HepG2 (cell line): ENCODE measurements around the gene SNED1. TPM values are rescaled to one million over a fixed set of nuclear protein-coding genes. Genes with fewer than 3 reads are reported as not detected.

Experiments used
- GLMP ChIP-seq: sonication (generic); formaldehyde crosslinking; IDR thresholded peaks from 2 replicates; pipeline ENCODE4 v1.9.0; 2021; ENCODE audit warnings: missing genetic modification reagents, mild to moderate bottlenecking, borderline replicate concordance
- KLF16 ChIP-seq, 2 experiments: sonication (generic) in 1 of 2; formaldehyde crosslinking in 1 of 2; IDR thresholded peaks; 2 replicates each; pipeline versions ENCODE4 v1.6.1 to v1.8.0; 2016 to 2023; ENCODE audit warnings: missing genetic modification reagents in 2 of 2, missing compliant biosample characterization in 1 of 2
- MED13 ChIP-seq: sonication (generic); formaldehyde crosslinking; IDR thresholded peaks from 2 replicates; pipeline ENCODE4 v1.5.0; 2020; ENCODE audit warnings: missing genetic modification reagents
- NKX3-1 ChIP-seq: sonication (generic); formaldehyde crosslinking; IDR thresholded peaks from 2 replicates; pipeline ENCODE4 v1.5.0; 2020; ENCODE audit warnings: missing genetic modification reagents
- SETDB1 ChIP-seq: sonication (generic); formaldehyde crosslinking; IDR thresholded peaks from 2 replicates; pipeline ENCODE4 v1.5.1; 2020; ENCODE audit warnings: missing genetic modification reagents, mild to moderate bottlenecking, borderline replicate concordance
- SMC3 ChIP-seq: IDR thresholded peaks from 2 replicates; pipeline ENCODE4 v1.6.1; 2011; ENCODE audit warnings: low read length, improper control_type of control experiment
- SNAPC2 ChIP-seq: sonication (generic); formaldehyde crosslinking; IDR thresholded peaks from 2 replicates; pipeline ENCODE4 v1.8.1; 2022; ENCODE audit warnings: mild to moderate bottlenecking, missing genetic modification reagents
- XRCC5 ChIP-seq: fragments of 200-400 bp; formaldehyde crosslinking; optimal IDR thresholded peaks from 2 replicates; pipeline ENCODE3; 2017; ENCODE audit warnings: mild to moderate bottlenecking, low read length
- ZBTB25 ChIP-seq: IDR thresholded peaks from 2 replicates; pipeline ENCODE4 v1.6.1; 2018; ENCODE audit warnings: missing genetic modification reagents
- ZBTB38 ChIP-seq: sonication (generic); formaldehyde crosslinking; IDR thresholded peaks from 2 replicates; pipeline ENCODE4 v1.5.1; 2020; ENCODE audit warnings: mild to moderate bottlenecking, missing genetic modification reagents
- ZKSCAN1 ChIP-seq: fragments of 150-350 bp; IDR thresholded peaks from 2 replicates; pipeline ENCODE4 v1.6.1; 2014; ENCODE audit warnings: low read length
- ZNF263 ChIP-seq: sonication (generic); formaldehyde crosslinking; IDR thresholded peaks from 2 replicates; pipeline ENCODE4 v1.4.0; 2020; ENCODE audit warnings: missing genetic modification reagents
- ZNF468 ChIP-seq: sonication (generic); formaldehyde crosslinking; IDR thresholded peaks from 2 replicates; pipeline ENCODE4 v1.8.0; 2022; ENCODE audit warnings: mild to moderate bottlenecking, moderate library complexity, missing genetic modification reagents
- ZNF501 ChIP-seq: sonication (generic); formaldehyde crosslinking; IDR thresholded peaks from 2 replicates; pipeline ENCODE4 v1.5.1; 2020; ENCODE audit warnings: mild to moderate bottlenecking, moderate library complexity, missing genetic modification reagents
- ZNF598 ChIP-seq: sonication (generic); formaldehyde crosslinking; IDR thresholded peaks from 2 replicates; pipeline ENCODE4 v1.5.1; 2020; ENCODE audit warnings: mild to moderate bottlenecking, missing genetic modification reagents, borderline replicate concordance
- ZNF619 ChIP-seq: sonication (generic); formaldehyde crosslinking; IDR thresholded peaks from 2 replicates; pipeline ENCODE4 v1.4.0; 2020; ENCODE audit warnings: mild to moderate bottlenecking, missing genetic modification reagents
- ZNF687 ChIP-seq: sonication (generic); formaldehyde crosslinking; IDR thresholded peaks from 2 replicates; pipeline ENCODE4 v1.5.1; 2020; ENCODE audit warnings: mild to moderate bottlenecking, missing genetic modification reagents, moderate library complexity
- ZNF816 ChIP-seq: sonication (generic); formaldehyde crosslinking; IDR thresholded peaks from 2 replicates; pipeline ENCODE4 v1.8.0; 2022; ENCODE audit warnings: missing genetic modification reagents, mild to moderate bottlenecking, borderline replicate concordance
- ZNF883 ChIP-seq: sonication (generic); formaldehyde crosslinking; IDR thresholded peaks from 2 replicates; pipeline ENCODE4 v1.5.1; 2020; ENCODE audit warnings: mild to moderate bottlenecking, missing genetic modification reagents; ENCODE audit errors: not compliant biosample characterization
- polyA plus RNA-seq, 8 experiments: library from polyadenylated mRNA; depleted of rRNA in 3 of 8; stranded (reverse) in 7 of 8; unstranded in 1 of 8; fragments of >200 nt; fragmentation: Illumina TruSeq in 4 of 8; extraction: Trizol in 4 of 8; gene quantifications; 2 replicates each; pipeline versions ENCODE4 v1.2.1 to v1.2.3, GENCODE V29; 2011 to 2016; ENCODE audit warnings: low read depth in 4 of 8, missing spikeins in 1 of 8, mixed read lengths in 1 of 8; ENCODE audit not compliant: insufficient read depth in 1 of 8
- total RNA-seq, 5 experiments: library from RNA; depleted of rRNA; stranded (reverse); fragments of >200 nt; fragmentation: Illumina TruSeq; extraction: Trizol; gene quantifications; 2 replicates each; pipeline ENCODE4 v1.2.3, GENCODE V29; 2016; ENCODE audit warnings: low read depth in 1 of 5
- TF ChIP-seq, protein P1 (sequence below): sonication (generic); formaldehyde crosslinking; IDR thresholded peaks from 2 replicates; pipeline ENCODE4 v1.4.0; 2020; ENCODE audit warnings: mild to moderate bottlenecking, missing genetic modification reagents

SNED1 gene
- total and polyA plus RNA-seq, 2 of the 13 experiments (the other 11 are each of a cell fraction or from before 2014, with no cell fraction given): 0.15 to 0.65 TPM

DNA sequence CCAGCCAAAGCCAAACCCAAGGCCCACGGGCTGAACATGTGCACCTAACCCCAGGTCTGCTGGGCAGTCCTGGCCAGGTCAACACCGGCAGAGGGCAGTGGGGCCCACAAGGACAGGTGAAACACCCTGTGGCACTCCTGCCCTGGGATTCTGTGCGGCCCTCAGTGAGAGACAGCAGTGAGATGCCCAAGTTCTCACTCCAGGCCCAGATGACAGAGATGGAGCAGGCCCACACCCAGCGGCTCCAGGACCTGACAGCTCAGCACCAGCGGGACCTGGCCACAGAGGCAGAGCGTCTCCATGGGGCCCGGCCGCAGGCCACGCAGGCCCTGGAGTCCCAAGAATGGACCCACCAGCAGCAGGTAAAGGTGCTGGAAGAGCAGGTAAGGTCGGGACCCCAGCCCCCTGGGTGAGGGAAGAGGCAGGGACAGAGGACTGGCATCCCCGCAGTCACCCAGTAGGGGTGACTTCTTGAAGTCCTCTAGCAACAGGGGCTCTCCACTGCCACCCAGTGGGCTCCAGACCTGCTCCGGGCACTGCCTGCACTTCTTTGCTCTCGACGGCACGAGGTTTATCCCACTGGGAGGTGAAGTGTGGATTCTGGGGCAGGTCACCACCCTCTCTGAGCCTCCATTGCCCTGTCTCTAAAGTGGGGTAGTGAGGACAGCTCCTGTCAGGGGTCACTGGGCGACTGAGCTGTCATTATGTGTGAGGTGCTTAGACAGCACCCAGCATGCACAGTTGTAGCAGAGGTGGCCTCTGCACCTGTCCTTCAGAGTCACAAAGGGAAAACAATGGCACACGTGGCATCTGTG lies 8.8 kb upstream of the SNED1 start (continued):
- TF ChIP-seq ZNF687 (CRISPR knock-in tag): peak; percentile 54
- TF ChIP-seq ZNF883: no peak
- TF ChIP-seq ZNF468: no peak
- peak; percentile 32; the same call in 1 of the 2 replicates for TF ChIP-seq ZBTB25 (CRISPR knock-in tag)
- no peak for TF ChIP-seq ZNF816 (CRISPR knock-in tag)
- no peak for TF ChIP-seq NKX3-1 (CRISPR knock-in tag)
- TF ChIP-seq SMC3: peak; percentile 81
- TF ChIP-seq ZNF619 (CRISPR knock-in tag): 0 out of 2 replicates have a peak, but pooled peaks have one; percentile 14
- no peak for TF ChIP-seq SETDB1
- TF ChIP-seq ZNF598 (CRISPR knock-in tag): peak; percentile 74; the same call in 1 of the 2 replicates
- 0 out of 2 replicates have a peak, but pooled peaks have one; percentile 41 for TF ChIP-seq ZNF501 (CRISPR knock-in tag)
- TF ChIP-seq ZNF263 (CRISPR knock-in tag): peak; percentile 64; the same call in 1 of the 2 replicates
- TF ChIP-seq, protein P1, sequence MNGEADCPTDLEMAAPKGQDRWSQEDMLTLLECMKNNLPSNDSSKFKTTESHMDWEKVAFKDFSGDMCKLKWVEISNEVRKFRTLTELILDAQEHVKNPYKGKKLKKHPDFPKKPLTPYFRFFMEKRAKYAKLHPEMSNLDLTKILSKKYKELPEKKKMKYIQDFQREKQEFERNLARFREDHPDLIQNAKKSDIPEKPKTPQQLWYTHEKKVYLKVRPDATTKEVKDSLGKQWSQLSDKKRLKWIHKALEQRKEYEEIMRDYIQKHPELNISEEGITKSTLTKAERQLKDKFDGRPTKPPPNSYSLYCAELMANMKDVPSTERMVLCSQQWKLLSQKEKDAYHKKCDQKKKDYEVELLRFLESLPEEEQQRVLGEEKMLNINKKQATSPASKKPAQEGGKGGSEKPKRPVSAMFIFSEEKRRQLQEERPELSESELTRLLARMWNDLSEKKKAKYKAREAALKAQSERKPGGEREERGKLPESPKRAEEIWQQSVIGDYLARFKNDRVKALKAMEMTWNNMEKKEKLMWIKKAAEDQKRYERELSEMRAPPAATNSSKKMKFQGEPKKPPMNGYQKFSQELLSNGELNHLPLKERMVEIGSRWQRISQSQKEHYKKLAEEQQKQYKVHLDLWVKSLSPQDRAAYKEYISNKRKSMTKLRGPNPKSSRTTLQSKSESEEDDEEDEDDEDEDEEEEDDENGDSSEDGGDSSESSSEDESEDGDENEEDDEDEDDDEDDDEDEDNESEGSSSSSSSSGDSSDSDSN (CRISPR knock-in tag): peak; percentile 62
- TF ChIP-seq SNAPC2 (CRISPR knock-in tag): no peak
- TF ChIP-seq KLF16 (CRISPR knock-in tag; IDR thresholded peaks at IDR 0.05): no peak
- TF ChIP-seq XRCC5: peak; percentile 92
- TF ChIP-seq MED13 (CRISPR knock-in tag): no peak
- peak; percentile 92 for TF ChIP-seq ZKSCAN1
- no peak for TF ChIP-seq ZBTB38
- no peak for TF ChIP-seq GLMP (CRISPR knock-in tag)
